ENCODE data around the gene PIEZO2. TPM values are rescaled to one million over a fixed set of nuclear protein-coding genes. Genes with fewer than 3 reads are reported as not detected.
"Not testable (repeated sequence)": the region's sequence is repeated elsewhere in the genome, so short reads cannot be mapped to it uniquely, and the experiment has no call there.

The PIEZO2 gene
- total RNA-seq, 4 donors from 2014 or later: 0.18 to 3.0 (median 0.21) TPM

DNA sequence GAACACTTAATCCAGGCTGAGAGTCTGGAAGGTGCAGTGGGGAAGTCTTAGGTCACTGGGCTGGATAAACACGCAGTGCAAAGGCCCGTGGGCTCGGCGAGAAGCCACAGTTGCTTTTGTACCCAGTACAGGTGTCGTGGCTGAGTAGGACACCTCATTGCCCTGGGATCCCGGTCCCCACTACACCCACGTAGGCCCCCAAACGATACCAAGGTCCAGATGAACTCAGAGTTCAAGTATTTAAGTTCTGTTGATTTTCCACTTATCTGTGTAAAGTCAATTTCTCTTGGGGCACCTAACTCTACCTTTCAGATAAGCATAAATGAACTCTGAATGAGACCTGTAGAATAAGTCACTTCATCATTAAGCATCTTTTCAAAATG is 302.0 kb downstream of the PIEZO2 start:
- Histone ChIP-seq H3K27me3 (no peaks in the 10 kb centered on the region), H3K4me1 (peaks cover 0 to 4% of the 10 kb centered on the region in 2 donors), H3K27ac (no peak overlapping the region), H3K4me3 (no peak overlapping the region), H3K36me3 (no peaks in the 10 kb centered on the region), H3K9me3 (no peaks in the 10 kb centered on the region)
- ATAC-seq (no peak), DNase-seq (no peak)
- in situ Hi-C loops (cut with MboI; ENCODE audit: low sequenced_read_pairs in 4 of 4) (no loop called here), intact Hi-C loops (cut with DNase I; ENCODE audit: low total_unique reads) (no loop called here)
- TF ChIP-seq CTCF (IDR thresholded peaks at IDR 0.05 in 4 of 5, conservative IDR thresholded peaks at IDR 0.05 in 1 of 5): no peak
- no peak for TF ChIP-seq POLR2A (IDR thresholded peaks at IDR 0.05)

GRCh38 chr18:10846657-10847407 is 302.5 kb downstream of the PIEZO2 start:
- intact Hi-C loops (cut with DNase I; ENCODE audit: low total_unique reads): no loop called here
- Histone ChIP-seq H3K4me3 (no peak overlapping the region), H3K27ac (no peak overlapping the region), H3K36me3 (no peaks in the 10 kb centered on the region), H3K9me3 (no peaks in the 10 kb centered on the region), H3K27me3 (no peaks in the 10 kb centered on the region), H3K4me1 (peaks cover 0 to 4% of the 10 kb centered on the region in 2 donors)
- TF ChIP-seq CTCF (IDR thresholded peaks at IDR 0.05 in 4 of 5, conservative IDR thresholded peaks at IDR 0.05 in 1 of 5): no peak
- DNase-seq (no peak), ATAC-seq (no peak)
- in situ Hi-C loops (cut with MboI; ENCODE audit: low sequenced_read_pairs in 4 of 4): no loop called here

DNA sequence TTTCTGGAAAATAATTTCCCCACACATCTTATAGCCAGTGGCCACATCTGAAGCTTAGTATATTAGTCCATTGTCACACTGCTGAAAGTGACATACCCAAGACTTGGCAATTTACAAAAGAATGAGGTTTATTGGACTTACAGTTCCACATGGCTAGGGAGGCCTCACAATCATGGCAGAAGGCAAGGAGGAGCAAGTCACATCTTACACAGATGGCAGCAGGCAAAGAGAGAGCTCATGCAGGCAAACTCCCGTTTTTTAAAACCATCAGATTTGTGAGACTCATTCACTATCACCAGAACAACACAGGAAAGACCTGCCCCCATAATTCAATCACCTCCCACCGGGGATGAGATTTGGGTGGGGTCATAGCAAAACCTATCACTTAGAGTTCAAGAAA is 303.3 kb downstream of the PIEZO2 start:
- H3K27ac ChIP-seq; H3K27me3 ChIP-seq; H3K4me1 ChIP-seq; ATAC-seq; intact Hi-C loops (cut with DNase I; ENCODE audit: low total_unique reads); in situ Hi-C loops (cut with MboI; ENCODE audit: low sequenced_read_pairs in 4 of 4); DNase-seq; H3K9me3 ChIP-seq; H3K36me3 ChIP-seq; H3K4me3 ChIP-seq: not testable (repeated sequence)

GRCh38 chr18:10843565-10843964 is 305.8 kb downstream of the PIEZO2 start:
- Histone ChIP-seq H3K36me3 (no peaks in the 10 kb centered on the region), H3K27me3 (no peaks in the 10 kb centered on the region), H3K4me1 (peaks cover 0 to 4% of the 10 kb centered on the region in 2 donors), H3K27ac (no peak overlapping the region), H3K9me3 (no peaks in the 10 kb centered on the region), H3K4me3 (no peak overlapping the region)
- intact Hi-C loops (cut with DNase I; ENCODE audit: low total_unique reads) (no loop called here), in situ Hi-C loops (cut with MboI; ENCODE audit: low sequenced_read_pairs in 4 of 4) (no loop called here)
- DNase-seq (no peak), ATAC-seq (no peak)
- TF ChIP-seq POLR2A (IDR thresholded peaks at IDR 0.05): no peak

GRCh38 chr18:10842861-10843260 is 306.5 kb downstream of the PIEZO2 start:
- no peaks in the 10 kb centered on the region for H3K9me3 ChIP-seq
- no peak overlapping the region for H3K4me3 ChIP-seq
- H3K27me3 ChIP-seq: no peaks in the 10 kb centered on the region
- TF ChIP-seq POLR2A (IDR thresholded peaks at IDR 0.05) (no peak), CTCF (IDR thresholded peaks at IDR 0.05 in 4 of 5, conservative IDR thresholded peaks at IDR 0.05 in 1 of 5) (no peak)
- H3K36me3 ChIP-seq: no peaks in the 10 kb centered on the region
- no peak for DNase-seq
- peaks cover 0 to 4% of the 10 kb centered on the region in 2 donors for H3K4me1 ChIP-seq
- in situ Hi-C loops (cut with MboI; ENCODE audit: low sequenced_read_pairs in 4 of 4): no loop called here
- no peak overlapping the region for H3K27ac ChIP-seq
- intact Hi-C loops (cut with DNase I; ENCODE audit: low total_unique reads): no loop called here
- no peak for ATAC-seq

GRCh38 chr18:10842371-10842770 is 307.0 kb downstream of the PIEZO2 start:
- in situ Hi-C loops (cut with MboI; ENCODE audit: low sequenced_read_pairs in 4 of 4): no loop called here
- Histone ChIP-seq H3K4me1 (peaks cover 0 to 4% of the 10 kb centered on the region in 2 donors), H3K36me3 (no peaks in the 10 kb centered on the region), H3K4me3 (no peak overlapping the region), H3K9me3 (no peaks in the 10 kb centered on the region), H3K27ac (no peak overlapping the region), H3K27me3 (no peaks in the 10 kb centered on the region)
- no peak for DNase-seq
- TF ChIP-seq POLR2A (IDR thresholded peaks at IDR 0.05): no peak
- no peak for TF ChIP-seq CTCF (IDR thresholded peaks at IDR 0.05 in 4 of 5, conservative IDR thresholded peaks at IDR 0.05 in 1 of 5)
- intact Hi-C loops (cut with DNase I; ENCODE audit: low total_unique reads): no loop called here
- ATAC-seq: no peak
